ENCODE results near the gene ZNF469.

DNA sequence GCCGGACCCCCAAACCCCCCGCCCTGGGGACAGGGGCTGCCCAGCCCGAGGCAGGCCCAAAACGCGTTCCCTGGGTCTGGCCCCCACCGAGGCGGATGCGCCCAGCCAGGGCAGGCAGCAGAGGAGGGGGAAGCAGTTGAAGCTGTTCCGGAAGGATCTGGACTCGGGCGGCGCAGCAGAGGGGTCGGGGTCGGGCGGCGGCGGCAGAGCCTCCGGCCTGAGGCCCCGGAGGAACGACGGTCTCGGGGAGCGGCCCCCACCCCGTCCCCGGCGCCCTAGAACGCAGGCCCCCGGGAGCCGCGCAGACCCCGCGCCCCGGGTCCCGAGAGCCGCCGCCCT is 47.4 kb downstream of the ZNF469 start:
- no peak for TF ChIP-seq EZH2 (IDR thresholded peaks at IDR 0.05)
- no peak for TF ChIP-seq POLR2AphosphoS5 (IDR thresholded peaks at IDR 0.05; ENCODE audit: borderline replicate concordance, low read depth, low read length)
- TF ChIP-seq FOXP2 (optimal IDR thresholded peaks at IDR 0.05; ENCODE audit: control extremely low read depth, extremely low read length, insufficient read depth) = no peak

All from SK-N-MC (cell line).